TTC549 (cell line): ENCODE measurements around the gene TSR1.

Experiments used
- FAIRE-seq: peaks from 2 replicates; lab custom pipeline; 2012; peaks lifted over from hg19 to GRCh38; lab: Jason Lieb, UNC

TSR1 gene

GRCh38 chr17:2336215-2336851 lies at the start of gene TSR1:
Gene TSR1 (minus strand): TSS chr17:2336457. CDS start chr17:2336427, 30 bp downstream.
- no peak for FAIRE-seq

- no peak for FAIRE-seq
Measured at GRCh38 chr17:2385240-2386210, 49.3 kb upstream of the TSR1 start.

GRCh38 chr17:2384439-2385127 lies 48.3 kb upstream of the TSR1 start:
- FAIRE-seq: no peak

- no peak for FAIRE-seq
Measured at GRCh38 chr17:2383628-2384167, 47.4 kb upstream of the TSR1 start.

GRCh38 chr17:2380950-2381649 lies 44.8 kb upstream of the TSR1 start:
- FAIRE-seq: no peak

GRCh38 chr17:2380226-2380922 lies 44.1 kb upstream of the TSR1 start:
- FAIRE-seq: no peak

- FAIRE-seq: no peak
Measured at GRCh38 chr17:2379489-2380225, 43.4 kb upstream of the TSR1 start.

GRCh38 chr17:2378905-2379304 lies 42.6 kb upstream of the TSR1 start:
- no peak for FAIRE-seq

- FAIRE-seq: no peak
Measured at GRCh38 chr17:2377659-2378058, 41.4 kb upstream of the TSR1 start.

GRCh38 chr17:2376107-2376506 lies 39.9 kb upstream of the TSR1 start:
- no peak for FAIRE-seq

GRCh38 chr17:2375406-2375805 lies 39.1 kb upstream of the TSR1 start:
- FAIRE-seq: no peak

- no peak for FAIRE-seq
Measured at GRCh38 chr17:2374549-2375285, 38.5 kb upstream of the TSR1 start.

- no peak for FAIRE-seq
Measured at GRCh38 chr17:2373179-2373578, 36.9 kb upstream of the TSR1 start.

GRCh38 chr17:2372681-2373080 lies 36.4 kb upstream of the TSR1 start:
- FAIRE-seq: no peak

- no peak for FAIRE-seq
Measured at GRCh38 chr17:2372180-2372579, 35.9 kb upstream of the TSR1 start.

- FAIRE-seq: no peak
Measured at GRCh38 chr17:2371183-2372130, 35.2 kb upstream of the TSR1 start.

GRCh38 chr17:2370211-2370589 lies 33.9 kb upstream of the TSR1 start:
- FAIRE-seq: no peak

- no peak for FAIRE-seq
Measured at GRCh38 chr17:2369551-2370210, 33.4 kb upstream of the TSR1 start.
